Activated naive CD4-positive, alpha-beta T cell treated with anti-CD3 and anti-CD28 coated beads, Interleukin-2, amount 50 U/mL, for 24 hours (primary cell): ENCODE data around the gene PCDHGA1.
"Not testable (repeated sequence)": the region's sequence is repeated elsewhere in the genome, so short reads cannot be mapped to it uniquely, and the experiment has no call there.

Experiments used
- H3K27ac Mint-ChIP-seq: one replicate; pipeline ENCODE4 v1.8.0; 2021; ENCODE audit warnings: mild to moderate bottlenecking, mixed read lengths
- H3K27me3 Mint-ChIP-seq: one replicate; pipeline ENCODE4 v1.8.0; 2021; ENCODE audit warnings: mixed read lengths
- H3K36me3 Mint-ChIP-seq: one replicate; pipeline ENCODE4 v1.8.0; 2021; ENCODE audit warnings: mixed read lengths
- H3K4me1 Mint-ChIP-seq: one replicate; pipeline ENCODE4 v1.8.0; 2021; ENCODE audit warnings: mixed read lengths
- H3K4me3 Mint-ChIP-seq: one replicate; pipeline ENCODE4 v1.8.0; 2021; ENCODE audit warnings: mild to moderate bottlenecking, mixed read lengths
- H3K9me3 Mint-ChIP-seq: one replicate; pipeline ENCODE4 v1.8.0; 2021; ENCODE audit warnings: mixed read lengths

PCDHGA1 gene

DNA sequence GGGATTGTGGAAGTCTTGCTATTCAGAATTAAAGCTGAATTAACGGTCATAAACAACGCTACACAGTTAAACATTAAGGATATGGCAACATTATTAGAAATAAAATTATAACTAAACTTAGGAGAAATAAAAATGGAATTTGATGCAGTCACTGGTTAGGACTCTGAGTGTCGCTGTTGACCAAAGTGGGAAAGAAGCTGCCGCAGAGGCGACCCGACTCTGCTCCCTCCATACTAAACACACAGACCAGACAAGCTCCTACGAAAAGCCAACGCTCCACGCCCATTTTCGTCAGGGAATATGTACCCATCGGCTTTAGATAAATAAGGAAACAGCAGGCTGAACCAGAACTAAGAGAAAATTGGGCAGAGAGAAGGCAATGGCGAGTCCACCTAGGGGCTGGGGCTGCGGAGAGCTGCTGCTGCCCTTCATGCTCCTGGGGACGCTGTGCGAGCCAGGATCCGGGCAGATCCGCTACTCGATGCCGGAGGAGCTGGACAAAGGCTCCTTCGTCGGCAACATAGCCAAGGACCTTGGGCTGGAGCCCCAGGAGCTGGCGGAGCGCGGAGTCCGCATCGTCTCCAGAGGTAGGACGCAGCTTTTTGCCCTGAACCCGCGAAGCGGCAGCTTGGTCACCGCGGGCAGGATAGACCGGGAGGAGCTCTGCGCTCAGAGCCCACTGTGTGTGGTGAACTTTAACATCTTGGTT is 33.8 kb downstream of the PCDHGA1 start, which contains the start of gene PCDHGA5:
Gene PCDHGA5 (plus strand): TSS at position 211 of the 709 bp plus-strand sequence. CDS start 169 bp downstream, at position 380.
- peaks cover 71% of the 10 kb centered on the region for H3K27me3 Mint-ChIP-seq
- H3K36me3 Mint-ChIP-seq = peaks cover 29% of the 10 kb centered on the region
- H3K4me3 Mint-ChIP-seq = no peak within 1 kb of the TSS
- H3K4me1 Mint-ChIP-seq = no peaks in the 10 kb centered on the region
- H3K27ac Mint-ChIP-seq = no peak within 1 kb of the TSS
- peaks cover 23% of the 10 kb centered on the region for H3K9me3 Mint-ChIP-seq

DNA sequence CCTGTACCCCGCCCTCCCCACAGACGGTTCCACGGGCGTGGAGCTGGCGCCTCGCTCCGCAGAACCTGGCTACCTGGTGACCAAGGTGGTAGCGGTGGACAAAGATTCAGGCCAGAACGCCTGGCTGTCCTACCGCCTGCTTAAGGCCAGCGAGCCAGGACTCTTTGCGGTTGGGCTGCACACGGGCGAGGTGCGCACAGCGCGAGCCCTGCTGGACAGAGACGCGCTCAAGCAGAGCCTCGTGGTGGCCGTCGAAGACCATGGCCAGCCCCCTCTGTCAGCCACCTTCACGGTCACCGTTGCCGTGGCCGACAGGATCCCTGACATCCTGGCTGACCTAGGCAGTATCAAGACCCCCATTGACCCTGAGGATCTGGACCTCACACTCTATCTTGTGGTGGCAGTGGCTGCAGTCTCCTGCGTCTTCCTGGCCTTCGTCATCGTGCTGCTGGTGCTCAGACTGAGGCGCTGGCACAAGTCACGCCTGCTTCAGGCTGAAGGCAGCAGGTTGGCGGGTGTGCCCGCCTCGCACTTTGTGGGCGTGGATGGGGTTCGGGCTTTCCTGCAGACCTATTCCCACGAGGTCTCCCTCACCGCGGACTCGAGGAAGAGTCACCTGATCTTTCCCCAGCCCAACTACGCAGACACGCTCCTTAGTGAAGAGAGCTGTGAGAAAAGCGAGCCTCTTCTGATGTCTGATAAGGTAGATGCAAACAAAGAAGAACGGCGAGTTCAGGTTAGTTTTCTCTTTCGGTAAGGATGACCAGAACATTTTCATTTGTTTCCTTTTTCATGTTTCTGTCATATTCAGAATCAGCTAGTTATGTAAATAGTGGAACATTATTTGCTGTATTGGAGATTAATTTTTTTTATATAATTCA is 35.9 kb downstream of the PCDHGA1 start:
- H3K4me3 Mint-ChIP-seq = no peak overlapping the region

DNA sequence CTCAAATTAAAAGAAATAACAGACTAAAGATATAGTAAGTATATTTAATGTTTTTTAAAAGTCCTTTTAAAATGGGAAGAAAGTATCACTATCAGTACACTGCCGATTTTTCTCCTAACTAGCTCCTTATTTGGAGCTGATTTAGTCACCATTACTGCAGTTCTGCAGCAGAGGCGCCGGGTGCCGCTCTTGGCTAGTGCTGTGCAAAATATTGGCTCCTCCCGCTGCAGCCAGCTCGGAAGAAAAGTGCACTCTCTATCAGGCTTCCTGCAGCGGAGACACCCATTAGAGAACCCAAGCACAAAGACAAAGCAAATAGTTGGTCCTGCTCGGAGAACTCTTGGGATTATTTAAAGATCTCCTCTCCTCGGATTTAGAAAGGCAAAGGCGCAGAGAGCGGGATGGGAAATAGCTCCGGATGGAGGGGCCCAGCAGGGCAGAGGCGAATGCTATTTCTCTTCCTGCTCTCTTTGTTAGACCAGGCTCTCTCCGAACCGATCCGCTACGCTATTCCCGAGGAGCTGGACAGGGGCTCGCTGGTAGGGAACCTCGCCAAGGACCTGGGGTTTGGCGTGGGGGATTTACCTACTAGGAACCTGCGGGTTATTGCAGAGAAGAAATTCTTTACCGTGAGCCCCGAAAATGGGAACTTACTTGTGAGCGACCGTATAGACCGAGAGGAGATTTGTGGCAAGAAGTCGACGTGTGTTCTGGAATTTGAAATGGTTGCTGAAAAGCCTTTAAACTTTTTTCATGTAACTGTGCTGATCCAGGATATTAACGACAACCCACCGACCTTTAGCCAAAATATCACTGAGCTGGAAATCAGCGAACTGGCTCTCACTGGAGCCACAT is 39.9 kb downstream of the PCDHGA1 start, which contains the start of gene PCDHGB3:
Gene PCDHGB3 (plus strand): TSS at position 249 of the 855 bp plus-strand sequence. CDS start 153 bp downstream, at position 402.
- H3K4me1 Mint-ChIP-seq = peaks cover 5% of the 10 kb centered on the region
- peaks cover 16% of the 10 kb centered on the region for H3K36me3 Mint-ChIP-seq
- peaks cover 10% of the 10 kb centered on the region for H3K9me3 Mint-ChIP-seq
- peak within 1 kb of the TSS; percentile 75 for H3K4me3 Mint-ChIP-seq
- peaks cover 63% of the 10 kb centered on the region for H3K27me3 Mint-ChIP-seq
- no peak within 1 kb of the TSS for H3K27ac Mint-ChIP-seq

More for the DNA sequence above, 35.9 kb downstream of the PCDHGA1 start:
- H3K4me1 Mint-ChIP-seq = peaks cover 5% of the 10 kb centered on the region
- H3K9me3 Mint-ChIP-seq = peaks cover 26% of the 10 kb centered on the region
- H3K27ac Mint-ChIP-seq = no peak overlapping the region
- peaks cover 26% of the 10 kb centered on the region for H3K36me3 Mint-ChIP-seq
- peaks cover 71% of the 10 kb centered on the region for H3K27me3 Mint-ChIP-seq

DNA sequence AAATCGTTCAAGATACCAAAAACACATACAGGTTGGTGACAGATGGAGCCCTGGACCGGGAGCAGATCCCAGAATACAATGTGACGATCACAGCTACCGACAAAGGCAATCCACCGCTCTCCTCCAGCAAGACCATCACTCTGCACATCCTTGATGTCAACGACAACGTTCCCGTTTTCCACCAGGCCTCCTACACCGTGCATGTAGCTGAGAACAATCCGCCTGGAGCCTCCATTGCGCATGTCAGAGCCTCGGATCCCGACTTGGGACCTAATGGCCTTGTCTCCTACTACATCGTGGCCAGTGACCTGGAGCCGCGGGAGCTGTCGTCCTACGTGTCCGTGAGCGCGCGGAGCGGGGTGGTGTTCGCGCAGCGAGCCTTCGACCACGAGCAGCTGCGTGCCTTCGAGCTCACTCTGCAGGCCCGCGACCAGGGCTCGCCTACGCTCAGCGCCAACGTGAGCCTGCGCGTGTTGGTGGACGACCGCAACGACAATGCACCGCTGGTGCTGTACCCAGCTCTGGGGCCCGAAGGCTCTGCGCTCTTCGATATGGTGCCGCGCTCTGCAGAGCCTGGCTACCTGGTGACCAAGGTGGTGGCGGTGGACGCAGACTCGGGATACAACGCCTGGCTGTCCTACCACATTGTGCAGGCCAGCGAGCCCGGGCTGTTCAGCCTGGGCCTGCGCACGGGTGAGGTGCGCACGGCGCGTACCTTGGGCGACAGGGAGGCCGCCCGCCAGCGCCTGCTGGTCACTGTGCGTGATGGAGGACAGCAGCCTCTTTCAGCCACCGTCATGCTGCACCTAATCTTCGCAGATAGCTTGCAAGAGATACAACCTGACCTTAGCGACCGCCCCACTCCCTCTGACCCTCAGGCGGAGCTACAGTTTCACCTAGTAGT is 41.5 kb downstream of the PCDHGA1 start:
- peaks cover 61% of the 10 kb centered on the region for H3K27me3 Mint-ChIP-seq
- H3K4me1 Mint-ChIP-seq = peaks cover 5% of the 10 kb centered on the region
- H3K27ac Mint-ChIP-seq = no peak overlapping the region
- H3K9me3 Mint-ChIP-seq = peaks cover 10% of the 10 kb centered on the region
- peaks cover 15% of the 10 kb centered on the region for H3K36me3 Mint-ChIP-seq
- no peak overlapping the region for H3K4me3 Mint-ChIP-seq

GRCh38 chr5:141373673-141374317 is 43.5 kb downstream of the PCDHGA1 start, which contains the start of gene PCDHGA6:
PCDHGA6 (plus strand) TSS chr5:141373891; CDS start chr5:141374084, 193 bp downstream.
- no peak within 1 kb of the TSS for H3K4me3 Mint-ChIP-seq
- H3K27me3 Mint-ChIP-seq = peaks cover 54% of the 10 kb centered on the region
- no peak within 1 kb of the TSS for H3K27ac Mint-ChIP-seq
- peaks cover 16% of the 10 kb centered on the region for H3K36me3 Mint-ChIP-seq
- peaks cover 5% of the 10 kb centered on the region for H3K4me1 Mint-ChIP-seq
- peaks cover 13% of the 10 kb centered on the region for H3K9me3 Mint-ChIP-seq

GRCh38 chr5:141374627-141375026 is 44.3 kb downstream of the PCDHGA1 start:
- peaks cover 5% of the 10 kb centered on the region for H3K4me1 Mint-ChIP-seq
- no peak overlapping the region for H3K4me3 Mint-ChIP-seq
- peaks cover 13% of the 10 kb centered on the region for H3K9me3 Mint-ChIP-seq
- H3K27me3 Mint-ChIP-seq = peaks cover 51% of the 10 kb centered on the region
- no peak overlapping the region for H3K27ac Mint-ChIP-seq
- H3K36me3 Mint-ChIP-seq = peaks cover 16% of the 10 kb centered on the region

GRCh38 chr5:141375444-141376155 is 45.3 kb downstream of the PCDHGA1 start:
- peaks cover 13% of the 10 kb centered on the region for H3K9me3 Mint-ChIP-seq

GRCh38 chr5:141382469-141383294 is 52.4 kb downstream of the PCDHGA1 start, which contains the start of gene PCDHGA7:
PCDHGA7 (plus strand) TSS chr5:141382742; CDS start chr5:141382900, 158 bp downstream.
- peaks cover 59% of the 10 kb centered on the region for H3K27me3 Mint-ChIP-seq

More at GRCh38 chr5:141375444-141376155, 45.3 kb downstream of the PCDHGA1 start:
- H3K4me1 Mint-ChIP-seq, H3K27ac Mint-ChIP-seq, H3K4me3 Mint-ChIP-seq: not testable (repeated sequence)
- H3K36me3 Mint-ChIP-seq = peaks cover 14% of the 10 kb centered on the region
- peaks cover 50% of the 10 kb centered on the region for H3K27me3 Mint-ChIP-seq

DNA sequence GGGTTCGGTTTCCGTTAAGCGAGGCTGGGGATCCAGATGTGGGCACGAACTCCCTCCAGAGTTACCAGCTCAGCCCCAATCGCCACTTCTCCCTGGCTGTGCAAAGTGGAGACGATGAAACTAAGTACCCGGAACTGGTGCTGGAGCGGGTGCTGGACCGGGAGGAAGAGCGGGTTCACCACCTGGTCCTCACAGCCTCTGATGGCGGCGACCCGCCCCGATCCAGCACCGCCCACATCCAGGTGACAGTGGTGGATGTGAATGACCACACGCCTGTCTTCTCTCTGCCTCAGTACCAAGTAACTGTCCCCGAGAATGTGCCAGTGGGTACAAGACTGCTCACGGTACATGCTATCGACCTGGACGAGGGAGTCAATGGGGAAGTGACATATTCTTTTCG is 53.0 kb downstream of the PCDHGA1 start:
- H3K9me3 Mint-ChIP-seq = peaks cover 22% of the 10 kb centered on the region

More at GRCh38 chr5:141382469-141383294, 52.4 kb downstream of the PCDHGA1 start, which contains the start of gene PCDHGA7:
- peaks cover 18% of the 10 kb centered on the region for H3K36me3 Mint-ChIP-seq
- no peaks in the 10 kb centered on the region for H3K4me1 Mint-ChIP-seq
- H3K9me3 Mint-ChIP-seq = peaks cover 21% of the 10 kb centered on the region
- peak within 1 kb of the TSS; percentile 70 for H3K4me3 Mint-ChIP-seq
- no peak within 1 kb of the TSS for H3K27ac Mint-ChIP-seq

GRCh38 chr5:141384471-141385267 is 54.4 kb downstream of the PCDHGA1 start:
- H3K9me3 Mint-ChIP-seq = peaks cover 31% of the 10 kb centered on the region
- no peak overlapping the region for H3K27ac Mint-ChIP-seq
- H3K4me3 Mint-ChIP-seq = no peak overlapping the region
- peaks cover 63% of the 10 kb centered on the region for H3K27me3 Mint-ChIP-seq
- H3K4me1 Mint-ChIP-seq = peaks cover 3% of the 10 kb centered on the region
- H3K36me3 Mint-ChIP-seq = peaks cover 23% of the 10 kb centered on the region

More for the DNA sequence above, 53.0 kb downstream of the PCDHGA1 start:
- no peak overlapping the region for H3K27ac Mint-ChIP-seq
- peaks cover under 1% of the 10 kb centered on the region for H3K4me1 Mint-ChIP-seq
- peak overlapping the region; percentile 70 for H3K4me3 Mint-ChIP-seq
- peaks cover 61% of the 10 kb centered on the region for H3K27me3 Mint-ChIP-seq
- peaks cover 19% of the 10 kb centered on the region for H3K36me3 Mint-ChIP-seq

DNA sequence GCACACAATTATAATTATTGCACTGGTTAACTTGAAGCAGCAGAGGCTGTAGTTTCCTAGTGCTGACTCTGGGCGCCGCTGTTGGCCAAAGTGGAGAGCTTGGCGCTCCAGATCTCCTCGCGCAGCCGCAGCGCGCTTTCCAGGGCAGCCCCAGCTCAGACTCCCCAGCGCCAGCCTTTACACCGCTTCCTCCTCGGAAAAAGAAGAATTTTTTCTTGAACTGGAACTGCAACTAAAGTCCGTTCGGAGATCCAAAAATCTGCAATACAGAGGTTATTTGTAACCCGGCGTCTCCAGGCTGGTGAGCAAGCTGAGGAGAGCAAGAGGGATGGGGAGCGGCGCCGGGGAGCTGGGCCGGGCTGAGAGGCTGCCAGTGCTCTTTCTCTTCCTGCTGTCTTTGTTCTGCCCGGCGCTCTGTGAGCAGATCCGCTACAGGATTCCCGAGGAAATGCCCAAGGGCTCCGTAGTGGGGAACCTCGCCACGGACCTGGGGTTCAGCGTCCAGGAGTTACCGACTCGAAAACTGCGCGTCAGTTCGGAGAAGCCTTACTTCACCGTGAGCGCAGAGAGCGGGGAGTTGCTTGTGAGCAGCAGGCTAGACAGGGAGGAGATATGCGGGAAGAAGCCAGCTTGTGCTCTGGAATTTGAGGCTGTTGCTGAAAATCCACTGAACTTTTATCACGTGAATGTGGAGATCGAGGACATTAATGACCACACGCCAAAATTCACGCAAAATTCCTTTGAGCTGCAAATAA is 57.4 kb downstream of the PCDHGA1 start, which contains the start of gene PCDHGB4:
Gene PCDHGB4 (plus strand): TSS at position 142 of the 755 bp plus-strand sequence. CDS start 187 bp downstream, at position 329.
- H3K27ac Mint-ChIP-seq = not testable (repeated sequence)
- peaks cover 40% of the 10 kb centered on the region for H3K9me3 Mint-ChIP-seq

More for the DNA sequence above, 57.4 kb downstream of the PCDHGA1 start, which contains the start of gene PCDHGB4:
- Mint-ChIP-seq H3K36me3 (peaks cover 27% of the 10 kb centered on the region), H3K27me3 (peaks cover 63% of the 10 kb centered on the region), H3K4me3 (peak within 1 kb of the TSS; percentile 11)
- not testable (repeated sequence) for H3K4me1 Mint-ChIP-seq
